GM21447 (cell line): ENCODE measurements around the gene ARID4A.
A peak's percentile ranks its signal among the peaks of the same experiment; 100 is the strongest.
"Not testable (repeated sequence)": the region's sequence is repeated elsewhere in the genome, so short reads cannot be mapped to it uniquely, and the experiment has no call there.

Experiments
- ATAC-seq: cut with Tn5 transposase; IDR thresholded peaks from one replicate; pipeline ENCODE4 v1.9.1; 2021; ENCODE audit not compliant: unreplicated experiment

Gene ARID4A

GRCh38 chr14:58292187-58292586 is 6.2 kb upstream of the ARID4A start:
- no peak for ATAC-seq

DNA sequence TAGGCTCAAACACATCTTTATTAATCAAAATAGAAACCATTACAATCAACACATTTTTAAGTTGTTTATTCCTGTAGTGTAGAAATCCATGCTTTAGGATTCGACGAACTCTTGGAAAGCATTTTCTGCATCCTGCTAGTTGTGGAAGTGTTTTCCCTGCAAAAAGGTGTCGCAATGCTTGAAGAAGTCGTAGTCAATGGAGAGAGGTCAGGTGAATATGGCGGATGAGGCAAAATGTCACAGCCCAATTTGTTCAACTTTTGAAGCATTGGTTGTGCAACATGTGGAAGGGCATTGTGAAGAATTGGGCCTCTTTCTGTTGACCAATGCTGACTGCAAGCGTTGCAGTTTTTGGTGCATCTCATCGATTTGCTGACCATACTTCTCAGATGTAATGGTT is 4.2 kb upstream of the ARID4A start:
- no peak for ATAC-seq

GRCh38 chr14:58296726-58297125 is 1.6 kb upstream of the ARID4A start:
- no peak for ATAC-seq

DNA sequence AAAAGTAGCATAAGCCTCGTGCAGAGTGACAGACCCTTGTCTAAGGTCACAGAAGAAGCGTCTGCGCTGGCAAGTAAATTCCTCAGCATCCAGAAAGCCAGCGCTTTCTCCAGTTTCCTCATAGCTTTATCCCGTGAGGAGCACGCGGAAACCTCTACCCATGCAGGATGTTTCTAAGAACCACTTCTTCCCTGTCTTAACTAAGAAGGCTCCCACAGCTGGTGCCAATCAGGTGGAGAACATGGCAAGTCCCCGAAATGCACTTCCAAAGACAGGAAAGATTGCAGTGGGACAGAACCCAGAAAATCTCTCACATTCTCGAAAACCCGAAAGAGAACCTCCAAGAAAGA is 968 bp upstream of the ARID4A start:
- ATAC-seq = peak; percentile 4

GRCh38 chr14:58297762-58298476 is 436 bp upstream of the ARID4A start:
- ATAC-seq = peak; percentile 81

- no peak for ATAC-seq
These were observed 1.3 kb downstream of the ARID4A start for GRCh38 chr14:58299401-58300330.

DNA sequence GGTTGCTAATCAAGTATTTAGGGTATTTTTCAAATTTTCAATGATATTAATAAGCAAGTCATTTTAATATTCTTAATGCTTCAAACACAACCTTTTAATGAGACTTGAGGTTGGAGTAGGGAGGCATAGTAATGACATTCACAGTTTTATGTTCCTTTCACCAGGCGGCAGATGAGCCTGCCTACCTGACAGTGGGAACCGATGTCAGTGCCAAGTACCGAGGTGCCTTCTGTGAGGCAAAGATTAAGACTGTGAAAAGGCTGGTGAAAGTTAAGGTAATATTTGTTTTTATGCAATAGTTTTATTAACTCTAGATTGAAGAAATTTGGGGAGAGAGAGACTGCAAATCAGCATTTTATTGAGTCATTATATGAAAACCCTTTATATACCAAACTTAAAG is 3.1 kb downstream of the ARID4A start:
- no peak for ATAC-seq

DNA sequence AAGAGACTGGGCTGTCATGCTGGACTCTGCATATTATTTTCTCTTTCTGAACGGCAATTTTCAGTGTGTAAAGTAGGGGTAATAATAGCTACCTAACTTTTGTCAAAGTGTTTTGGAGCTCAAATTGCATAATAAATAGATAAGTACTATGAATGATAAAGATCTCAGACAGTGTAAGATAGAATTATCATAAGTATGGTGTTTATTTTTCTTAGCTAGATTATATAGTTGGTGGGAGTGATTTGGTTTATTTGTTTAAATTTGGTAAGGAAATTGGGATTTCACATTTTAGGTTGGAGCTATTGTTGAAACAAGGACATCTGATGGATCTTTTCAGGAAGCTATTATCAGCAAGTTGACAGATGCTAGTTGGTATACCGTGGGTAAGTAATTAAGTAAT is 7.4 kb downstream of the ARID4A start:
- no peak for ATAC-seq

DNA sequence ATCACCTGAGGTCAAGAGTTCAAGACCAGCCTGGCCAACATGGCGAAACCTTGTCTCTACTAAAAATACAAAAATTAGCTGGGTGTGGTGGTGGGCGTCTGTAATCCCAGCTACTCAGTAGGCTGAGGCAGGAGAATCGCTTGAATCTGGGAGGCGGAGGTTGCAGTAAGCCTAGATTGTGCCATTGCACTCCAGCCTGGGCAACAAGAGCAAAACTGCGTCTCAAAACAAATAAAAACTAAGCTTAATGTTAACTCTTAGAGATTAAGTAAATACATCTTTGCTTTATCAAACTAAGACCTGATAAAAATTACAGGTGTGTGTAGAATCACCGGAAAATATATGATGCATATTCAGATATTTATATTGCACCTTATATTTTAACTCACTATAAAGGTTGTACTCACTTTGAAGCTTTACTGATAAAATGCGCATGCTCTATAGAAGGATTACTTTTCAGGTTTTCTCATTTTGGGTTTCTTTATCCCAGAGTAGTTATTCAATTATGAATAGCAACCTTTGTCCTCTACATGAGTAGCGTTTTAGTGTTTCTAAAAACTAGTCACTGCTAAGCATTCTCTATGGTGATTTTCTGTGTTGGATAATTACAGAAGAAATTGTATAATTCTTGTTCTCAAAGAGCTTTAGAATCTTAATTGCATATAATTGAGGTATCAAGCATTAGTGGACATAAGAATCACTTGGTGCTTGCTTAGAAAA is 9.4 kb downstream of the ARID4A start:
- no peak for ATAC-seq

DNA sequence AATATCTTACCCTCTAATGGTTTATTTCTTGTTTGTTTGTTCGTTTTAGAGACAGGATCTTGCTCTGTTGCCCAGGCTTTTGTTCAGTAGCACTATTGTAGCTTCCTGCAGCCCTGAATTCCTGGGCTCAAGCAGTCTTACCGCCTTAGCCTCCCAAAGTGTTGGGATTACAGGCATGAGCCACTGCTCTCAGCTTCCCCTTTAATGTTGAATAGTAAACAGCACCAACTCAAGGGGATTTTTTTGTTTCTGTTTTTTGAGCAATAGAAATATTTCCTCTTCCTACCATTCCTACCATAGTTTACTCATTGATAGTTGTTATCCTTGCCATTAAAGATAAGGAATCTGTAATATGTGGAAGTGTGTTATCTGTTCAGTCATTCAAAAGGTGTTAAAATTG is 10.7 kb downstream of the ARID4A start:
- no peak for ATAC-seq

DNA sequence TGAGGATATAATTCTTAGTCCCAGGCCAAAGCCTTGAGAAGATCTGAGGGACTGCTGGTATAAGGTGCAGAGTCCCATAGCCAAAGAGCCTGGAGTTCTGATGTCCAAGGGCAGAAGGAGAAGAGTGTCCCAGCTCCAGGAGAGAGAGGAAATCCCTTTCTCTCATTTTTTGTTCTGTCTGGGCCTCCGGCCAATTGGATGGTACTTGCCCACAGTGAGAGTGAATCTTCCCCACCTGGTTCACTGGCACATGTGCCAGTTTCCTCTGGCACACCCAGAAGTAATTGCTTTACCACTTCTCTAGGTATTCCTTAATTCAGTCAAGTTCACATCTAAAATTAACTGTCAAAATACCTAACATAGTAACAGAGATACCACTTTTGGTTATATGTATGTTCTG is 15.3 kb downstream of the ARID4A start:
- ATAC-seq = no peak

DNA sequence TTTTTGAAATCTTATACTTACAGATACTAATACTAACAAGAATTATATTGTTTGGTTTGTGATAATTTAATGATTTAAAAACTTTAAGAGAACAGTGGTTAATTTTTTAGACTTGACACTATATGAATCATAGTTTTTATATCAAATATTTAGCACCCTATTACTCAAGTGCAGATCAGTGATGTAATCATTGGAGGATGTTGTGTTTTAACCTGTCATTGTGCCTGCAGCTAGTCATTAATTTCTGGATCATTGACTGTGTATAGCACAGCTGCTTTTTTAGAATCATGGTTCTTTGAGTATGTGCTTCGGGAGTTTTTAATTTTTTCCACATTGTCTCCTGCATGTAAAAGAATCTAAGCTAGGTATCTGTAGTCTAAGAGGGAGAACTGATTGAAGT is 17.3 kb downstream of the ARID4A start:
- ATAC-seq = no peak

DNA sequence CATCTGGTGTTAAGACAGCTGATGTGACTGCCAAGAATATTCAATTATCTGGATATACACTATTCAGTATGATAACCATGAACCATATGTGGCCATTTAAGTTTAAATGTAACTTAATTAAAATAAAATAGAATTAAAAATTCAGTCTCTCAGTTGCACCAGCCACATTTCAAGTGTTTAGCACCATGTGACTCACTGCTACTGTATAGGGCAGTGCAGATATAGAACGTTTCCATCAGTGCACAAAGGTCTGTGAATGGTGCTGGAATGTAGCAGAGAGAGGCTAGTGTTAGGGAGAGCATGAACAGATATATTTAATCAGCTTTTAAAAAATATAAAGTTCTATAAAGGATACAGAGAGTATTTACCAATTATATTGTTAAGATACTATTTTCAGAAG is 28.7 kb downstream of the ARID4A start:
- no peak for ATAC-seq

DNA sequence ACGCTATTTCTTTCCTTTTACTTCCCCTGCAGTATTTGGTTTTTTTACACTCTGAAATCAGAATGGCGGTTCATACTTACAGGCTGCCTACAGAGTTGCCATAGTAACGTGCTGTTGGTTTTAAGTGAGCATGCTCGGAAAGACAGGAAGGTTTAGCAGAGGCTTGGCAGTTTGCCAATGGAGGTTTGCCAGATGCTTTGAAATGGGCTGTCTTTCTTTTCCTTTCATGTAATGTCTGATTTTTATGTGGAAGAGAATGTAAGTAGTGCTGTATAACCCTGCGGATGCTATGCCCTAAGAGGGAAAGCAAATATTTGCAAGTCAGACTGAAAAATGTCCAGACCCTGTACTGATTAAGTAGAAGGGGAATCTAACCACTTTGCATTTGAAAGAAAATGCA is 32.8 kb downstream of the ARID4A start:
- ATAC-seq = peak; percentile 84

- ATAC-seq = no peak
These were observed 34.2 kb downstream of the ARID4A start for GRCh38 chr14:58332561-58332960.

GRCh38 chr14:58339666-58340065 is 41.3 kb downstream of the ARID4A start:
- ATAC-seq = not testable (repeated sequence)

DNA sequence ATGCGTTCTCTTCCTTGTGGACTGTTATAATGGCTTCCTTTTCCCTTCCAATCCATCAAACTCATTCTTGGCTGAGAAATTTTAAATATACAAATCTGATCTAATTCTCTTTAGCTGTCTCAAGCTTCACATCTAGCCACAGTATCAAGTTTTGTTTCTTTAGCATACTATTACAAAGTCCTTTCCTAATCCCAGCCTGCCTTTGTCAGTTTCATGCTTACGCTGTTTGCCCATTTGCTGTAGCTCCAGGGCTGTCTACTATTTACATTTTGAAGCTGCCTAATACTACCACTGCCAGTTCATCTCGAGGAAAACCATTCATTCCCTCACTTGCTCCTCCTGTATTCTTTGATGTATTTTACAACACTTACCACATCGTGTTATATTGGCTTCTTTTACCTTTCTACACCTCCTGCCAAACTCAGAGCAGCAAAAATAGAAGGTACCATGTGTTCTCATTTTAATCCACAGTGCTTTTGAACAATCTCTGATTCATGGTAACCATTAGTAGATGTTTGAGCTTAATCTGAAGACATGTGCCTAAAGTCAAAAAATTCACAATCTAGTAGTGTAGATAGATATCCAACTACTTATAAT is 42.9 kb downstream of the ARID4A start:
- ATAC-seq = no peak

- ATAC-seq = not testable (repeated sequence)
These were observed 45.2 kb downstream of the ARID4A start for GRCh38 chr14:58343535-58343934.

GRCh38 chr14:58353516-58354299 is 55.4 kb downstream of the ARID4A start:
- ATAC-seq = no peak

DNA sequence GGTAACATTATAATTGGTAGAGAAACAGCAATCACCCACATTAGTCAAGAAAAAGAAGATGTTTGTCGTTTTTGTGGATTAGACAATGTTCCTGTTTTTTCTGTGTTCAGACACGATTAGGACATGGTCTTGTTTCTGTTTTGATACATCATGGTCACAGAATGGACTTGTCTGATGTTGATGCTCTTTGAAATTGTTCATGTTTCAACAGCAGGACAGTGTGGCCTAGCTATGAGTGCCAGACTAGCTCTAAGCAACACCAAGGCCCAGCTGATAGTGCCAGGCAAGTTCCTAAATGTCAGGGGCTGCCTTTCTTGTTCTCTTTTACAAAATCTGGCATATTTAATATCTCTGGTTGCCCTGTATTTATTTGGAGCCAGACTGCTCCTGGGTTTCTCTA is 56.5 kb downstream of the ARID4A start:
- no peak for ATAC-seq

DNA sequence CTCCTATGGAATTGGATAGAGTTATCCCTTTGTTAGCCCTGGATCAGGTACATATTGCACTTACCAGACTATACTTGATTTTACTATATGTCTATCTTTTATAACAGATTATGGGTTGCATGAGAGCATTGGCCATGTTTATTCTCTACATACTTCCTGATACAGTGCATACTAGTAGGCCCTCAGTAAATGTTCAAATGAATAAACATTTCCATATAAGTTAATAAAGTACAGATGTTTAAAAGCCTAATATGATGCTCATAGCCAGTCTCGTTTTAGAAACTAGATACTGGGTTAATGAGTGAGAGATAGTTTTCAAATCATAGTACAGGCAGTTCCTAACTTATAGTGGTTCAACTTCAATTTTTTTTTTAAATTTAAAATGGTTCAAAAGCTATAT is 57.9 kb downstream of the ARID4A start:
- ATAC-seq = no peak
